Muscle of arm (tissue), 12 donors: ENCODE measurements around the gene RETREG2. TPM values are rescaled to one million over a fixed set of nuclear protein-coding genes. Genes with fewer than 3 reads are reported as not detected.
"Not testable (repeated sequence)": the region's sequence is repeated elsewhere in the genome, so short reads cannot be mapped to it uniquely, and the experiment has no call there.

Source experiments
- DNase-seq: peaks from one replicate; pipeline ENCODE4 v3.0.0-alpha.2; 2013
- polyA plus RNA-seq, 12 donors: library from polyadenylated mRNA; unstranded; fragments of 120-200 nt; gene quantifications; one replicate each; pipeline ENCODE4 v1.2.1, GENCODE V29; 2013; ENCODE audit not compliant: insufficient read length in 12 of 12

Gene RETREG2
- polyA plus RNA-seq, 12 donors, result 34.8 to 80.3 (median 43.3) TPM; not detected in 1

DNA sequence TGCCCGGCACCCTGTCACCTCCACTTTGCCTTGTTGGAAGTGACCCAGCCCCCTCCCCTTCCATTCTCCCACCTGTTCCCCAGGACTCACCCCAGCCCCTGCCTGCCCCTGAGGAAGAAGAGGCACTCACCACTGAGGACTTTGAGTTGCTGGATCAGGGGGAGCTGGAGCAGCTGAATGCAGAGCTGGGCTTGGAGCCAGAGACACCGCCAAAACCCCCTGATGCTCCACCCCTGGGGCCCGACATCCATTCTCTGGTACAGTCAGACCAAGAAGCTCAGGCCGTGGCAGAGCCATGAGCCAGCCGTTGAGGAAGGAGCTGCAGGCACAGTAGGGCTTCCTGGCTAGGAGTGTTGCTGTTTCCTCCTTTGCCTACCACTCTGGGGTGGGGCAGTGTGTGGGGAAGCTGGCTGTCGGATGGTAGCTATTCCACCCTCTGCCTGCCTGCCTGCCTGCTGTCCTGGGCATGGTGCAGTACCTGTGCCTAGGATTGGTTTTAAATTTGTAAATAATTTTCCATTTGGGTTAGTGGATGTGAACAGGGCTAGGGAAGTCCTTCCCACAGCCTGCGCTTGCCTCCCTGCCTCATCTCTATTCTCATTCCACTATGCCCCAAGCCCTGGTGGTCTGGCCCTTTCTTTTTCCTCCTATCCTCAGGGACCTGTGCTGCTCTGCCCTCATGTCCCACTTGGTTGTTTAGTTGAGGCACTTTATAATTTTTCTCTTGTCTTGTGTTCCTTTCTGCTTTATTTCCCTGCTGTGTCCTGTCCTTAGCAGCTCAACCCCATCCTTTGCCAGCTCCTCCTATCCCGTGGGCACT lies 4.5 kb downstream of the RETREG2 start:
- no peak for DNase-seq

DNA sequence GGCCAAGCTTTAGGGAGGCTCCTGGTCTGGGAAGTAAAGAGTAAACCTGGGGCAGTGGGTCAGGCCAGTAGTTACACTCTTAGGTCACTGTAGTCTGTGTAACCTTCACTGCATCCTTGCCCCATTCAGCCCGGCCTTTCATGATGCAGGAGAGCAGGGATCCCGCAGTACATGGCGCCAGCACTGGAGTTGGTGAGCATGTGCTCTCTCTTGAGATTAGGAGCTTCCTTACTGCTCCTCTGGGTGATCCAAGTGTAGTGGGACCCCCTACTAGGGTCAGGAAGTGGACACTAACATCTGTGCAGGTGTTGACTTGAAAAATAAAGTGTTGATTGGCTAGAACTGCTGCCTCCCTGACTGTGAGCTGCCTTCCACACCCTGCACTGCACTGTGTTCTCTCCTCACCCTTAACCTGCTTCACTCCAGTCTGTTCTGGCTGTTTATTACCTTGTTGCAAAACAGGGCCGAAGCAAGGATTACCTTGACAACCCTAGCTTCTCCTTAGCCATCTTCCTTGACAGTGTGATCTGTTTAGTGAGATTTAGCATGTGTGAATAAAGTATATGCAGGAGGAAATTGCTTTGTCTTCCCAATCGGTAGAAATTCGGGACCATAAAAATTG lies 5.2 kb downstream of the RETREG2 start:
- DNase-seq, result no peak

DNA sequence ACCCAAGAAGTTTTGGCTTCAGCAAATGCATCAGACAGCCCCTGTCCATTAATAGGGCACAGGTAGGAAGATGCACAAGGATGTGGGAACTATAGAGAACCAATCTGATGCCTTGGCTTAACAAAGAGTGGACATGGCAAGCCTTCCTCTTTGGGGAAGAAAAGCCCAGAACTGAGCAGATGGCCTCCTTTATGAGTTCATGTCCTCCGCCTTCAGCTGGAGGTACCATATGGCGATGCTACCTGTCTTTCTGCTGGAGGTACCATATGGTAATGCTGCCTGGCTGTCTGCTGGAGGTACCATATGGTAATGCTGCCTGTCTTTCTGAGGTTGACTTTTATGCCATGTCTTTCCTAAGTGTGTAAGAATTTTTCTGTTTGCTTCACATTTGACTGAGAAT lies 6.0 kb downstream of the RETREG2 start:
- no peak for DNase-seq

DNA sequence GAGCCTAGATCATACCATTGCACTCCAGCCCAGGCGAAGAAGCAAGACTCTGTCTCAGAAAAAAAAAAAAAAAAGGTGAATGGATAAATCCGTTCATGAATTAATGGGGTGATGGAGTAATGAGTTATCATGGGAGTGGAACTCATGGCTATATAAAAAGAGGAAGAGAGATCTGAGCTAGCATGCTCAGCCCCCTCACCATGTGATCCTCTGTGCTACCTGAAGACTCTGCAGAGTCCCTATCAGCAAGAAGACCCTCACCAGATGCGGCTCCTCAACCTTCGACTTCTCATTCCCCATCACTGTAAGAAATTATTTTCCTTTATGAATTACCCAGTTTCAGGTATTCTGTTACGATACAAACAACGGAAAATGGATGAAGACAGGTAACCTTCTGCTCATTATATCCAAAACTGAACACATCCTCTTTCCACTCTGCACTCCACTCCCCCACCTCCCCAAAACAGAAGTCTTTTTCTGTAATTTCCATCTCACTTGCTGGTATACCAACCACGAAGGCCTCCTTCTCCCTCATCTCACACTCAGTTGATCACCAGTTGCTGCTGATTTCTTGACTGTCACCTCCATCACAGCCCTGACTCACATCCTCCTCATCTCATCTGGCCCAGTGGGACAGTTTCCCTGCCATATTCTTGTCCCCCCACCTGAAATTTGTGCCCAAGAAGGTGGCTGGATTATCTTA lies 8.8 kb downstream of the RETREG2 start:
- DNase-seq, result no peak

DNA sequence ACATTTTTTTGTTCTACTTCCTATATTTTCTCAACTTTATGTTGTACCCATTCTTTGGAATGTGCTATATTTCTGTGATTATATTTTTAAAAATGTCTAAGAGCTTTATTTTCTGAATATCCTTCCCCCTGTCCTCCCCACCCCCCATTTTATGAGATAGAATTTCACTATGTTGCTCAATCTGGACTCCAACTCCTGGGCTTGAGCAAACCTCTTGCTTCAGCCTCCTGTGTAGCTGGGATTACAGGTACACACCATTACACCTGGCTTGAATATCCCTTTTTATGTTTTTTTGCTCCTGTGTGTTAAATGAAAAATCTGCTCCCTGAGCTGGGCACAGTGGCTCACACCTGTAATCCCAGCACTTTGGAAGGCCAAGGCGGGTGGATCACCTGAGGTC lies 19.3 kb downstream of the RETREG2 start:
- no peak for DNase-seq

DNA sequence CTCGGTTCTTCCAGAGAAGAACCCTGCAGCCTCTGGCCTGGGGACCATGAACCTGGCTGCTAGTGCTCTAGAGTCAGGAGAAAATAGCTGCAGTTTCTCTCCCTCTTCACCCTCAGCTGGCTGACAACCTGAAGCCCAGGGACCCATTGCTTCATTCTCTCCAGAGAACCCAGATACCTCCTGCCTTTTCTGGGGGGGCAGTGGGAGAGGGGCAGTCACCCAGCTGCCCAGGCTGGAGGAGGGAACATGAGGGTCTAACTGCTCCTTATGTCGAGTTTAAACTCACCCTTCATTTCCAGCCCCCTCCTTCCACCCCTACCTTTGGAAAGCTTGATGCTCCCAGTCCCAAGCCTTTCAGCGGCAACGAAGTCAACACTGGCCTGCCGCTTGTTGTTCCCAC lies 20.9 kb downstream of the RETREG2 start:
- DNase-seq, result no peak

DNA sequence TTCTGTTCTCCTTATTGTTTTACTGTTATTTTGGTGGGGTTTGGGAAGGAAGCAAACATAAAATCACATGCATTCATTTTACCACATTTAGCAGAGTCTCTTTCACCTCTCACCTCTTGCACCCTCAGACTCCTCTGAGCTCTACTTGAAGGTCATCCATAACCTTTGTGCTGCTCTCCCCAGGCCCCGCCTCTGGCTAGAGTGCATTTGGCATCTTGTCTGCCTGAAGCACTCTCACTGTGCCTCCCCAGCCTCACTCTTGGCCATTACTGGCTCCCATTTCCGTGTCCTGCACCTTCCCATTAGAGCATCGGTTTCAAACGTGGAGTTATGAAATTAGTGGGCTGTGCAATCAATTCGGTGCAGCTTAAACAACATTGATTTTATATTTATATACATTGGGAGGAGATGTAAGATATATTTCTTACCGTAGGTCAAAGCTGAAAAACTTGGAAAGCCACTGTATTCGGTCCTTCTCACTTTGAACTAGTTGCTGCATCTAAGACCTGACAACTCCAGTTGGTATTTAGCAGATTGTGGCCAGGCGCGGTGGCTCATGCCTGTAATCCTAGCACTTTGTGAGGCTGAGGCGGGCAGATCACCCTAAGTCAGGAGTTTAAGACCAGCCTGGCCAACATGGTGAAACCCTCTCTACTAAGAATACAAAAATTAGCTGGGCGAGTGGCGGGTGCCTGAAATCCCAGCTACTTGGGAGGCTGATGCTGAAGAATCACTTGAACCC lies 21.6 kb downstream of the RETREG2 start:
- no peak for DNase-seq

DNA sequence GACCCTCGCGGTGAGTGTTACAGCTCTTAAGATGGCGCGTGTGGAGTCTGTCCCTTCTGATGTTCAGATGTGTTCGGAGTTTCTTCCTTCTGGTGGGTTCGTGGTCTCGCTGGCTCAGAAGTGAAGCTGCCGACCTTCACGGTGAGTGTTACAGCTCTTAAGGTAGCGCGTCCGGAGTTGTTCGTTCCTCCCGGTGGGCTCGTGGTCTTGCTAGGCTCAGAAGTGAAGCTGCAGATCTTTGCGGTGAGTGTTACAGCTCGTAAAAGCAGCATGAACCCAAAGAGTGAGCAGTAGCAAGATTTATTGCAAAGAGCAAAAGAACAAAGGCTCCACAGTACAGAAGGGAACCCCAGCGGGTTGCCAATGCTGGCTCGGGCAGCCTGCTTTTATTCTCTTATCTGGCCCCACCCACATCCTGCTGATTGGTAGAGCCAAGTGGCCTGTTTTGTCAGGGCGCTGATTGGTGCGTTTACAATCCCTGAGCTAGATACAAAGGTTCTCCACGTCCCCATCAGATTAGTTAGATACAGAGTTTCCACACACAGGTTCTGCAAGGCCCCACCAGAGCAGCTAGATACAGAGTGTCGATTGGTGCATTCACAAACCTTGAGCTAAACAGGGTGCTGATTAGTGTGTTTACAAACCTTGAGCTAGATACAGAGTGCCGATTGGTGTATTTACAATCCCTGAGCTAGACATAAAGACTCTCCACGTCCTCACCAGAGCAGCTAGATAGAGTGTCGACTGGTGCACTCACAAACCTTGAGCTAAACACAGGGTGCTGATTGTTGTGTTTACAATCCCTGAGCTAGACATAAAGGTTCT lies 22.6 kb downstream of the RETREG2 start:
- DNase-seq, result not testable (repeated sequence)

DNA sequence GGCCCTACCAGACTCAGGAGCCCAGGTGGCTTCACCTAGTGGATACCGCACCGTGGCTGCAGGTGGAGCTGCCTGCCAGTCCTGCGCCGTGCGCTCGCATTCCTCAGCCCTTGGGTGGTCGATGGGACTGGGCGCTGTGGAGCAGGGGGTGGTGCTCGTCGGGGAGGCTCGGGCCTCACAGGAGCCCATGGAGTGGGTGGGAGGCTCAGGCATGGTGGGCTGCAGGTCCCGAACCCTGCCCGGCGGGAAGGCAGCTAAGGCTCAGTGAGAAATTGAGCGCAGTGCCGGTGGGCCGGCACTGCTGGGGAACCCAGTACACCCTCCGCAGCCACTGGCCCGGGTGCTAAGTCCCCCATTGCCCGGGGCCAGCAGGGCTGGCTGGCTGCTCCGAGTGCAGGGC lies 23.3 kb downstream of the RETREG2 start:
- not testable (repeated sequence) for DNase-seq

DNA sequence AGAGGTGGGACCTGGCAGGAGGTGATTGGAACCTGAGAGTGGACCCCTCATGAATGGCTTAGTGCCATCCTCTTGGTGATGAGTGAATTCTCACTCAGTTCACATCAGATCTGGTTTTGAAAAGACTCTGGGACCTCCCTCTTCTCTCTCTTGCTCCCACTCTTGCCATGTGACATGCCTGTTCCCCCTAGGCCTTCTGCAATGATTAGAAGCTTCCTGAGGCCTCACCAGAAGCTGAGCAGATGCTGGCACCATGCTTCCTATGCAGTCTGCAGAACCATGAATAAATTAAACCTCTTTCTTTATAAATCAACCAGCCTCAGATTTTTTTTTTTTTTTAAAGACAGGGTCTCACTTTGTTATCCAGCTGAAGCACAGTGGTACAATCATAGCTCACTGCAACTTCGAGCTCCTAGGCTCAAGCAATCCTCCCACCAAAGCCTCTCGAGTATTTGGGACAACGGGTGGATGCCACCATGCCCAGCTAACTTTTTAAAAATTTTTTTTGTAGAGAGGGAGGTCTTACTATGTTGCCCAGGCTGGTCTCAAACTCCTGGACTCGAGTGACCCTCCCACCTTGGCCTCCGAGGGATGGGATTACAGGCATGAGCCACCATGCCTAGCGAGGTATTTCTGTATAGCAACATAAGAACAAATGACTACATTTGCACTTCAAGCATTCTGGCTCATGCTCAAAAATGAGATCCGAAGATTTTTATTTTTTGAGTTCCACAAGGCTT lies 26.5 kb downstream of the RETREG2 start:
- DNase-seq, result no peak

DNA sequence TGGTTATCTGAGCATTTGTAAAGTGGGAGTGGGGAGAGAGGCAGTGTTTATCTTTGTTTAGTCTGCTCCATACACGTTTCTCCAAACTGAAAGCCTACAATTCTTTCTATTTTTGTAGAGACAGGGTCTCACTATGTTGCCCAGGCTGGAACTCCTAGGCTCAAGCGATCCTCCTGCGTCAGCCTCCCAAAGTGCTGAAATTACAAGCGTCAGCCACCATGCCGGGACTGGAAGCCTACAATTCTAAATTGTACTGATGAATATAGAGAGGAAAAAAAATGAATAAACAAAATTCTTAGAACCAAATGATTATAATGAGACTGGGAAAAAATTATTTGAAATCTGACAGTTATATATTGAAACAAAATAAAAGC lies 27.1 kb downstream of the RETREG2 start:
- no peak for DNase-seq

DNA sequence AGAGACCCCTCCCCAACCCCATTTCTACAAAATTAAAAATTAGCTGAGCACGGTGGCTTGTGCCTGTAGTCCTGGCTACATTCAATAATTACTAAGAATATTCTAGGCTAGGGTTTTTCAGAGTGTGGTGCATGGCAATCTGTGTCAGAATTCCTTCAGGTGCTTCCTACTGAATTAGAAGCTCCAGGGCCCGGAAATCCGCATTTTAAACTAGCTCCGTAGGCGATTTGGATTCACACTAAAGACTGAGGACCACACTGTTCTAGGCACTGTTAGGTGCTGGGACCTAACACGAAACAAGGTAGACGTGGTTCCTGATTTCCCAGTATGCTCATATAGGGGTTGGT lies 27.9 kb downstream of the RETREG2 start:
- DNase-seq, result no peak

DNA sequence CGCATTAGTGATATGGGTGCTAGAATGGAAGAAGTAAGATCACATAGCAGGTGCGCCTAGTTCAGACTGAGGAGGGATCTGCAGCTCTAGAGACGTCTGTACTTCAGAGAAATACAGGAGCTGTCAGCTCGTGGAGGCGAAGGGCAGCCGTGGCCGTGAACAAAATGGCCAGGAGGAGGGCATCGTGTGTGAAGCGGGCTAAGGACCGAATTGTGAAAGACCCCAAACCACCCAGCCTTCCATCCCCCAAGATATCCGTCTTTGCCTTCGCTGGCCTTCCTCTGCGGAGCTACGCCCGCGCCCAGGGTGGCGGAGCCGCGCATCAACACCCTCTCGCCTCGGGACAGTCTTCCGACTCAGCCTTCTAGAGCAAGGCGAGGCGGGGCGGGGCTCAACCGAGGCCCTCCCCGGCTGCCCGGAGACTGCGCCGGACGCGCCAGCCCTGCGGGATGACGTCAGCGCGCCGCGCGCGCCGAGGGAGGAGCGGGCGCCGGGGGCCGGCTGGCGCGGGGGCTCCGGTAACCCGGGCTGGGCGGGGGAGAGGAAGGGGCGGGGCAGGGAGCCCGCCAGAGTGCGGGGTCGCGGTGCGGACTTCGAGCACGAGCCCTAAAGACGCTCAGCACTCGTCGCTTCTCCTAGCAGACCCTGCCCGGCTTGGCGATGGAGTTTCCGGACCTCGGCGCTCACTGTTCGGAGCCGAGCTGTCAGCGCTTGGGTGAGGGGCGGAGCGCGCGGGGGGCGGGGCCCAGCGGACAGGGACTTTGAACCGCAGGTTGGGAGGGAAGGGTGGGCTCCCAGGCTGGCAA lies 28.5 kb downstream of the RETREG2 start, which contains the start of gene ZFAND2B:
TSS of gene ZFAND2B (plus strand) at position 455 of the 806 bp plus-strand sequence. CDS start at position 661, 206 bp downstream.
- peak; percentile 95 for DNase-seq

DNA sequence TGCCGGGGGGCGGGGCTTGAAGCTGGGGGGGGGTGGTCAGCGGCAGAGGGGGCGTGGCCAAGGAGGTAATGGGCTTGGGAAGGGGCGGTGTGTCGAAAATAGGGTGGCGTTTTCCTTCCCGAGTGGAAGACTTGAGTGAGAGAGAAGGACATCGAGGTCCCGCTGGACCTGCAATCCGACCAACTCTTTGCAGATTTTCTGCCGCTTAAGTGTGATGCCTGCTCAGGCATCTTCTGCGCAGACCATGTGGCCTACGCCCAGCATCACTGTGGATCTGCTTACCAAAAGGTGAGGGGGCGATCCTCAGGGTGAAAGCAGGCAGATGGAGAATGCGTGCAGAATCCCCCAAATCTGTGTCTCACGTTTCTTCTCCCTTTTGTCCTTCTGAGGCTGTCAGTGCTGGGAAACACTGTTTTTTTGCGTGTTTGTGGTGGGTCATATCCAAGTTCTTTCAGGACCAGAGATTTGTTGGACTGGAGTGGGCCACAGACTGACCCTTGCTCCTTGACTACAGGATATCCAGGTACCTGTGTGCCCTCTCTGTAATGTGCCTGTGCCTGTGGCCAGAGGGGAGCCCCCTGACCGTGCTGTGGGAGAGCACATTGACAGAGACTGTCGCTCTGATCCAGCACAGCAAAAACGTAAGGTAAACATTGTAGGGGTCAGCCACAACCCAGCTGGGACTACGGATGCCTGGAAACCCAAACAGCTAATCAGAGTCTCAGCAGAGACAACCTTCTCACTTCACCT lies 29.2 kb downstream of the RETREG2 start:
- DNase-seq, result no peak

DNA sequence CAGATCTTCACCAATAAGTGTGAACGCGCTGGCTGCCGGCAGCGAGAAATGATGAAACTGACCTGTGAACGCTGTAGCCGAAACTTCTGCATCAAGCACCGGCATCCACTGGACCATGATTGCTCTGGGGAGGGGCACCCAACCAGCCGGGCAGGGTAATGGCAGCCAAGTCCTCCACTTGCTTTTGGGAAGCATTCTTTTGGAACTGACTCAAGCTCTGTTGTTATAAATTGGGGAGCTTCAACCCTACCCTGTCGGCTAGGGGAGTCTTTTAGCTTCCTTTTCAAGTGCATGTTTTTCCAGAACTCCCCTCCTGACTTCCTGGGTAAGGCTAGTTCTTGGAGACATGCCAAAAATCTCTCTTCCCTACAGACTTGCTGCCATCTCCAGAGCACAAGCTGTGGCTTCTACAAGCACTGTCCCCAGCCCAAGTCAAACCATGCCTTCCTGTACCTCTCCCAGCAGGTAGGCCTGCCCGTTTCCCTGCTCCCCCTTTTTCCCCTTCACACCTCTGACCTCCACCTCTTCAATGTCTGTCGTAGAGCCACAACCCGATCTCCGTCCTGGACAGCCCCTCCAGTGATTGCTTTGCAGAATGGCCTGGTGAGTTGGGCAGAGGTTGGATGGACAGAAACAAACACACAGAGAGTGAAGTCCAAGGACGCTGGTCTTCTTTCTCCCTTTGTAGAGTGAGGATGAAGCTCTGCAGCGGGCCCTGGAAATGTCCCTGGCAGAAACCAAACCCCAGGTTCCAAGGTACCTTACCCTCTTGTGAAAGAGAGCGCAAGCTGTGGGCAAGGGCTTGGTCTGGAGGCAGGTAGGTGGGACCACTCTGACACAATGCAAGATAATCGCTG lies 30.0 kb downstream of the RETREG2 start:
- DNase-seq, result no peak

DNA sequence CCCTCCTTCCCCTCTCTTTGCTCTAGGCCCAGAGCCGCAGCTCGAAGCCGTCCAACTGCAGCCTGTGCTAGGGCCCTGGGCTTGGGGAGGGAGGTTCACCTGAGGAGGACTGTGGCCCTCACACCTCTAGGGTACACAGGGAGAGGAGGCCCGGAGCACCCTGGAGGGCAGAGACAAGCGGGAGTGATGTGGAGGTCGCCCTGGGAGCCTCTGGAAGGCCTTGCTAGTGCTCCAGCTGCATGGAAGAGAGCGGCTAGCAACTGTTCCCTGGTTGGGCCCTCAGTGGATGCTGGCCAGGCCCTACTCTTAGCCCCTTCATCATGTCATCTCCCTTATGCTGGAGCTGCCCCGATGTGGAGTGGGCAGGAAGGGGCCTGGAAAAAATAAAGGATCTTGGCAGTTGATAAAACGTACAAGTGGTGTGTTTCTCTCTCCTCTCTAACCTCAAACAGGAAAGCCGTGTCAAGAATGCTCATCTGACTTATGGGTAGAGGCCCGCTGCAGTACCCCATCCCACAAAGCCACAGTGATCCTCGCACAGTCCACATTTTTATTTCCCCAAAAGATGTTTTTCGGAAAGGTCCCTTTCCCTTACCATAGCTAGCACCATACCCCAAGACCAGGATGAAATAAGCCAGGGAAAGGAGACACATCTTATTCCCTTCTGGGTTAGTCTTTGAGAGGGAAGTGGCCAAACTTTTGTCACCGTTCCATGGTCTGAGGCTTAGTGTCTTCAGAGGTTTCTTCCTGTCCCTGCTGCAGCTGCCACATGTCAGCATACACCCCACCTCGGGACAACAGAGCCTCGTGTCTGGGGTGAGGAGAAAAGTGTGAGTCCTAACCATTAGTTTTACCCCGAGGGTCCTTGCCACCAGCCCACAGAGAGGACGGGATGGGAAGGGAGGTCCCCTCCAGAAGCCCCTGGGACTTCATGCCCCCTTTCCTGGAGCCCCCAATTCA lies 31.4 kb downstream of the RETREG2 start:
- DNase-seq, result no peak
